Glutamatergic neuron (in vitro differentiated cells): ENCODE data around the gene HLA-B. TPM values are rescaled to one million over a fixed set of nuclear protein-coding genes. Genes with fewer than 3 reads are reported as not detected.
"Not testable (repeated sequence)": the region's sequence is repeated elsewhere in the genome, so short reads cannot be mapped to it uniquely, and the experiment has no call there.

Experiments used
- DNase-seq: peaks from one replicate; pipeline ENCODE4 v3.0.0; 2022
- H3K27ac Mint-ChIP-seq: one replicate; pipeline ENCODE4 v1.8.0; 2020; ENCODE audit warnings: mild to moderate bottlenecking, mixed read lengths, inconsistent platforms; ENCODE audit not compliant: unreplicated experiment
- H3K27me3 Mint-ChIP-seq: one replicate; pipeline ENCODE4 v1.8.0; 2020; ENCODE audit warnings: mild to moderate bottlenecking, moderate library complexity, mixed read lengths, inconsistent platforms; ENCODE audit not compliant: unreplicated experiment
- H3K36me3 Mint-ChIP-seq: one replicate; pipeline ENCODE4 v1.8.0; 2020; ENCODE audit warnings: mild to moderate bottlenecking, mixed read lengths, inconsistent platforms; ENCODE audit not compliant: unreplicated experiment
- H3K4me1 Mint-ChIP-seq: one replicate; pipeline ENCODE4 v1.8.0; 2020; ENCODE audit warnings: mild to moderate bottlenecking, low read depth, mixed read lengths, inconsistent platforms; ENCODE audit not compliant: unreplicated experiment
- H3K4me3 Mint-ChIP-seq: one replicate; pipeline ENCODE4 v1.8.0; 2020; ENCODE audit warnings: mild to moderate bottlenecking, mixed read lengths, inconsistent platforms; ENCODE audit not compliant: unreplicated experiment
- H3K9me3 Mint-ChIP-seq: one replicate; pipeline ENCODE4 v1.8.0; 2020; ENCODE audit warnings: mild to moderate bottlenecking, moderate library complexity, mixed read lengths, inconsistent platforms; ENCODE audit not compliant: unreplicated experiment
- CTCF ChIP-seq: fragments of 200-600 bp; sonication (generic); IDR thresholded peaks from one replicate; pipeline ENCODE4 v1.5.0; 2021; ENCODE audit not compliant: partially characterized antibody, unreplicated experiment
- total RNA-seq: library from RNA; stranded (reverse); fragmentation: NEBNext Ultra II Directional; extraction: Animal tissue kit (Norgen Biotek cat#: 25700); gene quantifications from one replicate; pipeline ENCODE4 v1.2.1, GENCODE V29; 2021; ENCODE audit not compliant: unreplicated experiment

HLA-B gene
- total RNA-seq, 1 donor from 2014 or later = 11.4 TPM

- no peaks in the 10 kb centered on the region for H3K9me3 Mint-ChIP-seq
- H3K27ac Mint-ChIP-seq = no peak overlapping the region
- H3K4me3 Mint-ChIP-seq = no peak overlapping the region
- no peaks in the 10 kb centered on the region for H3K4me1 Mint-ChIP-seq
- H3K36me3 Mint-ChIP-seq = no peaks in the 10 kb centered on the region
- H3K27me3 Mint-ChIP-seq = no peaks in the 10 kb centered on the region
- TF ChIP-seq CTCF = no peak
- DNase-seq = no peak
These were observed 22.9 kb upstream of the HLA-B start for GRCh38 chr6:31379850-31380249.

- Mint-ChIP-seq H3K4me3 (no peak overlapping the region), H3K27me3 (no peaks in the 10 kb centered on the region), H3K9me3 (no peaks in the 10 kb centered on the region), H3K27ac (no peak overlapping the region), H3K36me3 (no peaks in the 10 kb centered on the region), H3K4me1 (no peaks in the 10 kb centered on the region)
- no peak for DNase-seq
- no peak for TF ChIP-seq CTCF
These were observed 21.7 kb upstream of the HLA-B start for GRCh38 chr6:31378721-31379103.

GRCh38 chr6:31378062-31378720 is 21.2 kb upstream of the HLA-B start:
- Mint-ChIP-seq H3K4me1 (no peaks in the 10 kb centered on the region), H3K36me3 (peaks cover 2% of the 10 kb centered on the region), H3K27ac (no peak overlapping the region), H3K27me3 (no peaks in the 10 kb centered on the region), H3K9me3 (no peaks in the 10 kb centered on the region), H3K4me3 (no peak overlapping the region)
- no peak for DNase-seq
- no peak for TF ChIP-seq CTCF

GRCh38 chr6:31377029-31377428 is 20.1 kb upstream of the HLA-B start:
- peaks cover 5% of the 10 kb centered on the region for H3K36me3 Mint-ChIP-seq
- no peak overlapping the region for H3K27ac Mint-ChIP-seq
- TF ChIP-seq CTCF = no peak
- no peak for DNase-seq
- H3K4me3 Mint-ChIP-seq = no peak overlapping the region
- H3K9me3 Mint-ChIP-seq = no peaks in the 10 kb centered on the region
- H3K27me3 Mint-ChIP-seq = no peaks in the 10 kb centered on the region
- H3K4me1 Mint-ChIP-seq = no peaks in the 10 kb centered on the region

GRCh38 chr6:31375699-31376098 is 18.7 kb upstream of the HLA-B start:
- Mint-ChIP-seq H3K4me3 (no peak overlapping the region), H3K36me3 (peaks cover 5% of the 10 kb centered on the region), H3K27me3 (no peaks in the 10 kb centered on the region), H3K9me3 (no peaks in the 10 kb centered on the region), H3K27ac (no peak overlapping the region), H3K4me1 (no peaks in the 10 kb centered on the region)
- TF ChIP-seq CTCF = no peak
- no peak for DNase-seq

- not testable (repeated sequence) for H3K27ac Mint-ChIP-seq, H3K4me3 Mint-ChIP-seq, H3K9me3 Mint-ChIP-seq, DNase-seq, H3K27me3 Mint-ChIP-seq, H3K36me3 Mint-ChIP-seq, H3K4me1 Mint-ChIP-seq
These were observed 17.1 kb upstream of the HLA-B start for GRCh38 chr6:31374118-31374517.
